Peyer's patch (tissue), 4 donors: ENCODE data around the gene RASA4B.
"Not testable (repeated sequence)": the region's sequence is repeated elsewhere in the genome, so short reads cannot be mapped to it uniquely, and the experiment has no call there.

Experiments
- CTCF ChIP-seq, 6 experiments: fragments of 450-650 bp in 4 of 6; fragments of 200-600 bp in 2 of 6; sonication (generic) in 1 of 6; IDR thresholded peaks; one replicate each; pipeline ENCODE4 v1.5.1; 2017 to 2019; ENCODE audit warnings: antibody characterized with exemption in 6 of 6, mild to moderate bottlenecking in 3 of 6, moderate library complexity in 1 of 6
- POLR2A ChIP-seq, 2 donors: fragments of 450-650 bp; IDR thresholded peaks; one replicate each; pipeline ENCODE4 v1.5.1; 2017; ENCODE audit warnings: antibody characterized with exemption in 2 of 2, mild to moderate bottlenecking in 2 of 2, moderate library complexity in 2 of 2

GRCh38 chr7:102545288-102545687 lies 27.7 kb upstream of the RASA4B start:
- TF ChIP-seq CTCF, POLR2A (IDR thresholded peaks at IDR 0.05): not testable (repeated sequence)
